Endothelial cell of umbilical vein (primary cell): Measurements from ENCODE around the gene CPNE6. TPM values are rescaled to one million over a fixed set of nuclear protein-coding genes. Genes with fewer than 3 reads are reported as not detected.

Source experiments
- BruUV-seq: library from RNA; stranded (reverse); fragments of 400-500 nt; replicated peaks from 2 replicates; lab custom pipeline; 2021; lab: Mats Ljungman, UMichigan
- CTCF ChIA-PET: fragments of 300-600, 350-600 bp; sonication (Branson Sonifier 250); formaldehyde crosslinking; loops from one replicate; lab custom pipeline; 2021; ENCODE audit warnings: antibody characterized with exemption, inconsistent platforms; lab: Charles Lee
- POLR2A ChIA-PET: fragments of 300-600, 350-600 bp; sonication (Branson Sonifier 250); formaldehyde crosslinking; loops from one replicate; lab custom pipeline; 2021; ENCODE audit warnings: antibody characterized with exemption, inconsistent platforms; lab: Charles Lee
- DNase-seq: peaks from one replicate; pipeline ENCODE4 v3.0.0-alpha.2; 2011; ENCODE audit warnings: low read depth, low spot score
- FAIRE-seq: peaks from 2 replicates; lab custom pipeline; 2011; peaks lifted over from hg19 to GRCh38; lab: Jason Lieb, UNC
- H2AFZ ChIP-seq: 2 replicates; pipeline ENCODE4 v1.6.0; 2012; ENCODE audit warnings: low read depth, low read length, control low read depth, inconsistent platforms
- H3K27ac ChIP-seq: 2 replicates; pipeline ENCODE4 v1.5.1; 2011; ENCODE audit warnings: low read depth, mild to moderate bottlenecking, control low read depth, low read length, moderate library complexity; ENCODE audit not compliant: insufficient read depth
- H3K27me3 ChIP-seq, 2 experiments: 2 replicates each; pipeline versions ENCODE4 v1.6.0 to v1.6.1; 2011; ENCODE audit warnings: low read length in 2 of 2, mixed read lengths in 1 of 2; ENCODE audit not compliant: control insufficient read depth in 2 of 2, insufficient read depth in 2 of 2
- H3K36me3 ChIP-seq, 2 experiments: 2 replicates in 1 of 2; 3 replicates in 1 of 2; pipeline ENCODE4 v1.5.1; 2011; ENCODE audit warnings: low read length in 2 of 2, mild to moderate bottlenecking in 1 of 2, moderate library complexity in 1 of 2; ENCODE audit not compliant: control insufficient read depth in 2 of 2, insufficient read depth in 2 of 2; ENCODE audit errors: extremely low read depth in 1 of 2
- H3K4me1 ChIP-seq: 3 replicates; pipeline ENCODE4 v1.5.1; 2011; ENCODE audit warnings: mild to moderate bottlenecking, low read length; ENCODE audit not compliant: control insufficient read depth, insufficient read depth; ENCODE audit errors: extremely low read depth
- H3K4me2 ChIP-seq: 2 replicates; pipeline ENCODE4 v1.6.1; 2011; ENCODE audit warnings: low read length, control low read depth, mixed read lengths; ENCODE audit not compliant: insufficient read depth
- H3K4me3 ChIP-seq, 3 experiments: fragments of 200-600 bp in 1 of 3; sonication (generic), shearing (Covaris generic) in 1 of 3; replicated peaks in 1 of 3; 2 replicates each; pipeline ENCODE4 v1.5.1; 2011 to 2016; ENCODE audit warnings: control low read depth in 3 of 3, low read length in 3 of 3, mild to moderate bottlenecking in 2 of 3, inconsistent platforms in 1 of 3, low read depth in 1 of 3, moderate library complexity in 1 of 3; ENCODE audit not compliant: insufficient read depth in 1 of 3
- H3K79me2 ChIP-seq: 2 replicates; pipeline ENCODE4 v1.6.0; 2012; ENCODE audit warnings: low read length, inconsistent platforms; ENCODE audit not compliant: control insufficient read depth, insufficient read depth
- H3K9ac ChIP-seq: replicated peaks from 2 replicates; pipeline ENCODE3; 2011; ENCODE audit warnings: low read length, control low read depth; ENCODE audit not compliant: insufficient read depth; ENCODE audit errors: extremely low read depth
- H3K9me1 ChIP-seq: replicated peaks from 3 replicates; pipeline ENCODE4 v1.6.0; 2011; ENCODE audit warnings: mild to moderate bottlenecking, low read length; ENCODE audit not compliant: control insufficient read depth, insufficient read depth; ENCODE audit errors: extremely low read depth
- H3K9me3 ChIP-seq: replicated peaks from 2 replicates; pipeline ENCODE4 v1.5.1; 2012; ENCODE audit warnings: low read length, inconsistent platforms; ENCODE audit not compliant: control insufficient read depth, insufficient read depth
- H4K20me1 ChIP-seq: replicated peaks from 2 replicates; pipeline ENCODE3; 2011; ENCODE audit warnings: mild to moderate bottlenecking, low read length; ENCODE audit not compliant: control insufficient read depth, insufficient read depth; ENCODE audit errors: extremely low read depth
- EZH2 ChIP-seq: IDR thresholded peaks from 2 replicates; pipeline ENCODE4 v1.6.1; 2012; ENCODE audit warnings: borderline replicate concordance, low read depth, mild to moderate bottlenecking, moderate library complexity, low read length, inconsistent platforms; ENCODE audit not compliant: severe bottlenecking
- FOS ChIP-seq: IDR thresholded peaks from 2 replicates; pipeline ENCODE4 v1.6.1; 2011; ENCODE audit warnings: mild to moderate bottlenecking, low read length, moderate library complexity, borderline replicate concordance; ENCODE audit not compliant: insufficient read depth
- GATA2 ChIP-seq: IDR thresholded peaks from 2 replicates; pipeline ENCODE4 v1.7.0; 2011; ENCODE audit warnings: low read depth, mild to moderate bottlenecking, moderate library complexity, mixed read lengths, low read length; ENCODE audit not compliant: insufficient read length, insufficient read depth
- JUN ChIP-seq: IDR thresholded peaks from 2 replicates; pipeline ENCODE4 v1.6.1; 2011; ENCODE audit warnings: borderline replicate concordance, low read depth; ENCODE audit not compliant: insufficient read length, insufficient read depth
- MYC ChIP-seq: IDR thresholded peaks from one replicate; pipeline ENCODE4 v1.6.1; 2011; ENCODE audit warnings: mild to moderate bottlenecking, low read depth, low read length
- POLR2A ChIP-seq: IDR thresholded peaks from 2 replicates; pipeline ENCODE4 v1.6.1; 2012; ENCODE audit warnings: low read depth, mild to moderate bottlenecking, control low read depth, low read length
- POLR2AphosphoS5 ChIP-seq: IDR thresholded peaks from 2 replicates; pipeline ENCODE4 v1.6.1; 2012; ENCODE audit warnings: low read depth, mild to moderate bottlenecking, control low read depth, low read length, moderate library complexity; ENCODE audit not compliant: insufficient read depth
- dilution Hi-C: fragments of 300-500 bp; cut with MboI; formaldehyde crosslinking; loops from one replicate; pipeline ENCODE4 v1.15.0; 2019; ENCODE audit warnings: low sequenced_read_pairs; ENCODE audit not compliant: extremely low pct_ligation_motif_present
- intact Hi-C: fragments of 100-400 bp; cut with micrococcal nuclease; formaldehyde crosslinking; loops from one replicate; pipeline ENCODE4 v1.10.0; 2022
- polyA plus RNA-seq, 4 experiments: library from polyadenylated mRNA; depleted of rRNA in 3 of 4; stranded (reverse) in 3 of 4; unstranded in 1 of 4; fragments of >200 nt; gene quantifications; 2 replicates each; pipeline versions ENCODE4 v1.2.1 to v1.2.3, GENCODE V29; 2011 to 2012; ENCODE audit warnings: missing spikeins in 1 of 4
- total RNA-seq: library from RNA; stranded (reverse); gene quantifications from 2 replicates; pipeline ENCODE4 v1.2.3, GENCODE V29; 2021
- TF ChIP-seq, protein P1 (sequence below), 2 donors: IDR thresholded peaks; 1 replicate in 1 of 2; 2 replicates in 1 of 2; pipeline ENCODE4 v1.5.1; 2011; ENCODE audit warnings: low read length in 2 of 2, mild to moderate bottlenecking in 2 of 2, moderate library complexity in 2 of 2, control low read depth in 1 of 2, inconsistent platforms in 1 of 2, low read depth in 1 of 2; ENCODE audit not compliant: insufficient read depth in 1 of 2; ENCODE audit errors: extremely low read depth in 1 of 2
- TF ChIP-seq, protein P2 (sequence below): IDR thresholded peaks from 2 replicates; pipeline ENCODE4 v1.6.1; 2011; ENCODE audit not compliant: insufficient read depth, insufficient read length

The CPNE6 gene
- total and polyA plus RNA-seq, 2 donors (not counting 3 experiments of a cell fraction or from before 2014, with no cell fraction given): not detected

DNA sequence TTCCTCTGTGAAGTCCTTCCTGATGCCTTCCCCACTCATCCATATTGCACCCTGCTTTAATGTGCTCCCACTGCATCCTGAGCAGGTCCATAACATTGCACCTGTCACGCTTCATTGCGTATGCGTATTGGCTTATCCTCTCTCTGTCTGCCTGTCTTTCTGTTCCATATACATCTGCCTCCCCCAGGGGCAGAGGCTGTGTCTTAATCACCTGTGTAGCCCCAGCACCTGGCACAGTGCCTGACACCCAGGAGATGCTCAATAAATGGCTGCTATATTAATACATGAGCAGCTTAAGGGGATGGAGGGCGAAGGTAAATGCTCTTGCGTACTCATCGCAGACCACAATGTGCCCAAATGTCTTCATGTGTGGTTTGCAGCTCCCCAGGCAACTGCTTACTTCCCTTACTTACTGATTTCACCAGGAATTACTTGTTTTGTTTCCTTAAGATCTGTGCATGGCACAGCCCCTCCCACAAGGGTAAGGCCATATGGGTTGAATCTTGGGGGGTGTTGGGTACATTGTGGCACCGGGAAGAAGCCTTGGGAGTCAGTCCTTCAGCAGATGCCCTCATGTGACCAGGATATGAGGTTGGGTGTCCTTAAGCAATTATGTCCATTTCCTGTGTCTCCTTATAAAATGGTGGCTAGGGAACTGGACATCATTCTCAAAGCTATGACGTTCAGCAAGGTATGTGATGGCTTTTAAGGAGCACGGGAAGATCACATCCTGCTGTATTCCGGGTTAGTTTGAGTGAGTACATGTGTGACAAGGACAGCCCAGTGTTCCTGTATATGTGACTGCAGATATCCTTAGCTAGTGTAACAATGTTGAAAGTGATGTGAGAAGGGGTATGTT lies 848 bp upstream of the CPNE6 start:
- no peak overlapping the region for H3K4me2 ChIP-seq
- intact Hi-C loops: no loop called here
- dilution Hi-C loops: no loop called here
- POLR2A ChIA-PET: no interaction called here
- H2AFZ ChIP-seq: no peak overlapping the region
- no peak overlapping the region for H3K27ac ChIP-seq
- no peak overlapping the region for H3K9ac ChIP-seq
- TF ChIP-seq, protein P1, sequence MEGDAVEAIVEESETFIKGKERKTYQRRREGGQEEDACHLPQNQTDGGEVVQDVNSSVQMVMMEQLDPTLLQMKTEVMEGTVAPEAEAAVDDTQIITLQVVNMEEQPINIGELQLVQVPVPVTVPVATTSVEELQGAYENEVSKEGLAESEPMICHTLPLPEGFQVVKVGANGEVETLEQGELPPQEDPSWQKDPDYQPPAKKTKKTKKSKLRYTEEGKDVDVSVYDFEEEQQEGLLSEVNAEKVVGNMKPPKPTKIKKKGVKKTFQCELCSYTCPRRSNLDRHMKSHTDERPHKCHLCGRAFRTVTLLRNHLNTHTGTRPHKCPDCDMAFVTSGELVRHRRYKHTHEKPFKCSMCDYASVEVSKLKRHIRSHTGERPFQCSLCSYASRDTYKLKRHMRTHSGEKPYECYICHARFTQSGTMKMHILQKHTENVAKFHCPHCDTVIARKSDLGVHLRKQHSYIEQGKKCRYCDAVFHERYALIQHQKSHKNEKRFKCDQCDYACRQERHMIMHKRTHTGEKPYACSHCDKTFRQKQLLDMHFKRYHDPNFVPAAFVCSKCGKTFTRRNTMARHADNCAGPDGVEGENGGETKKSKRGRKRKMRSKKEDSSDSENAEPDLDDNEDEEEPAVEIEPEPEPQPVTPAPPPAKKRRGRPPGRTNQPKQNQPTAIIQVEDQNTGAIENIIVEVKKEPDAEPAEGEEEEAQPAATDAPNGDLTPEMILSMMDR (IDR thresholded peaks at IDR 0.05; ENCODE audit: extremely low read depth in 1 of 2, insufficient read depth in 1 of 2, low read depth in 1 of 2, low read length in 2 of 2): no peak
- TF ChIP-seq GATA2 (no peak), POLR2AphosphoS5 (no peak), POLR2A (no peak), JUN (no peak), EZH2 (no peak), MYC (no peak), FOS (no peak)
- TF ChIP-seq, protein P2, sequence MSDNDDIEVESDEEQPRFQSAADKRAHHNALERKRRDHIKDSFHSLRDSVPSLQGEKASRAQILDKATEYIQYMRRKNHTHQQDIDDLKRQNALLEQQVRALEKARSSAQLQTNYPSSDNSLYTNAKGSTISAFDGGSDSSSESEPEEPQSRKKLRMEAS: no peak
- FAIRE-seq (no peak), DNase-seq (no peak)
- H3K36me3 ChIP-seq: no peaks in the 10 kb centered on the region
- no peaks in the 10 kb centered on the region for H3K4me1 ChIP-seq
- H3K9me3 ChIP-seq: no peaks in the 10 kb centered on the region
- H3K79me2 ChIP-seq: no peaks in the 10 kb centered on the region
- no peaks in the 10 kb centered on the region for H3K27me3 ChIP-seq
- no peak overlapping the region for H3K4me3 ChIP-seq
- H3K9me1 ChIP-seq: no peaks in the 10 kb centered on the region
- no peaks in the 10 kb centered on the region for H4K20me1 ChIP-seq
- no TSS peak for BruUV-seq
- CTCF ChIA-PET: interaction anchor here (0.6 to 5.5 kb wide), 5 partner anchors 11 to 38 kb away, joined by 3 to 36 read pairs (median 5); no protein-coding TSS in a partner anchor
